NB4 (cell line): Measurements from ENCODE around the gene SAMD10.

Experiments used
- MYC ChIP-seq: IDR thresholded peaks from 2 replicates; pipeline ENCODE4 v1.6.1; 2011; ENCODE audit warnings: low read depth, low read length
- POLR2A ChIP-seq: IDR thresholded peaks from 2 replicates; pipeline ENCODE4 v1.6.1; 2011; ENCODE audit warnings: mild to moderate bottlenecking; ENCODE audit not compliant: insufficient read length; ENCODE audit errors: extremely low read depth
- TF ChIP-seq, protein P1 (sequence below): IDR thresholded peaks from one replicate; pipeline ENCODE4 v1.5.1; 2012; ENCODE audit warnings: low read depth, low read length
- TF ChIP-seq, protein P2 (sequence below): IDR thresholded peaks from 2 replicates; pipeline ENCODE4 v1.6.1; 2011; ENCODE audit warnings: low read depth, low read length

DNA sequence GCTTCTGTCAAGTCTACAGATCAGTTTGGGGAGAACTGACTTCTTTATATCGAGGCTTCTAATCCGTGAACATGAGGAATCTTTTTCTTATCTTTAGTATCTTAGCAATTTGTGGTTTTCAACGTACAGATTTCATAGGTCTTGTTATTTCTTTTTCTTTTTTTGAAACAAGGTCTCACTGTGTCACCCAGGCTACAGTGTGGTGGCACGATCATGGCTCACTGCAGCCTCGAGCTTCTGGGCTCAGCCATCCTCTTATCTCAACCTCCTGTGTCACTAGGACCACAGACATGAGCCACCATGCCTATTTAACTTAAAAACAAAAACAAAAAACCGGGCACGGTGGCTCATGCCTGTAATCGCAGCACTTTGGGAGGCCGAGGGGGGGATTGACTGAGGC is 55.2 kb downstream of the SAMD10 start:
- no peak for TF ChIP-seq POLR2A
- TF ChIP-seq, protein P1, sequence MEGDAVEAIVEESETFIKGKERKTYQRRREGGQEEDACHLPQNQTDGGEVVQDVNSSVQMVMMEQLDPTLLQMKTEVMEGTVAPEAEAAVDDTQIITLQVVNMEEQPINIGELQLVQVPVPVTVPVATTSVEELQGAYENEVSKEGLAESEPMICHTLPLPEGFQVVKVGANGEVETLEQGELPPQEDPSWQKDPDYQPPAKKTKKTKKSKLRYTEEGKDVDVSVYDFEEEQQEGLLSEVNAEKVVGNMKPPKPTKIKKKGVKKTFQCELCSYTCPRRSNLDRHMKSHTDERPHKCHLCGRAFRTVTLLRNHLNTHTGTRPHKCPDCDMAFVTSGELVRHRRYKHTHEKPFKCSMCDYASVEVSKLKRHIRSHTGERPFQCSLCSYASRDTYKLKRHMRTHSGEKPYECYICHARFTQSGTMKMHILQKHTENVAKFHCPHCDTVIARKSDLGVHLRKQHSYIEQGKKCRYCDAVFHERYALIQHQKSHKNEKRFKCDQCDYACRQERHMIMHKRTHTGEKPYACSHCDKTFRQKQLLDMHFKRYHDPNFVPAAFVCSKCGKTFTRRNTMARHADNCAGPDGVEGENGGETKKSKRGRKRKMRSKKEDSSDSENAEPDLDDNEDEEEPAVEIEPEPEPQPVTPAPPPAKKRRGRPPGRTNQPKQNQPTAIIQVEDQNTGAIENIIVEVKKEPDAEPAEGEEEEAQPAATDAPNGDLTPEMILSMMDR: no peak
- TF ChIP-seq, protein P2, sequence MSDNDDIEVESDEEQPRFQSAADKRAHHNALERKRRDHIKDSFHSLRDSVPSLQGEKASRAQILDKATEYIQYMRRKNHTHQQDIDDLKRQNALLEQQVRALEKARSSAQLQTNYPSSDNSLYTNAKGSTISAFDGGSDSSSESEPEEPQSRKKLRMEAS: no peak
- TF ChIP-seq MYC: no peak
